ENCODE measurements around the gene DGAT2.
"Not testable (repeated sequence)": the region's sequence is repeated elsewhere in the genome, so short reads cannot be mapped to it uniquely, and the experiment has no call there.

DGAT2 gene, protein sequence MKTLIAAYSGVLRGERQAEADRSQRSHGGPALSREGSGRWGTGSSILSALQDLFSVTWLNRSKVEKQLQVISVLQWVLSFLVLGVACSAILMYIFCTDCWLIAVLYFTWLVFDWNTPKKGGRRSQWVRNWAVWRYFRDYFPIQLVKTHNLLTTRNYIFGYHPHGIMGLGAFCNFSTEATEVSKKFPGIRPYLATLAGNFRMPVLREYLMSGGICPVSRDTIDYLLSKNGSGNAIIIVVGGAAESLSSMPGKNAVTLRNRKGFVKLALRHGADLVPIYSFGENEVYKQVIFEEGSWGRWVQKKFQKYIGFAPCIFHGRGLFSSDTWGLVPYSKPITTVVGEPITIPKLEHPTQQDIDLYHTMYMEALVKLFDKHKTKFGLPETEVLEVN

DNA sequence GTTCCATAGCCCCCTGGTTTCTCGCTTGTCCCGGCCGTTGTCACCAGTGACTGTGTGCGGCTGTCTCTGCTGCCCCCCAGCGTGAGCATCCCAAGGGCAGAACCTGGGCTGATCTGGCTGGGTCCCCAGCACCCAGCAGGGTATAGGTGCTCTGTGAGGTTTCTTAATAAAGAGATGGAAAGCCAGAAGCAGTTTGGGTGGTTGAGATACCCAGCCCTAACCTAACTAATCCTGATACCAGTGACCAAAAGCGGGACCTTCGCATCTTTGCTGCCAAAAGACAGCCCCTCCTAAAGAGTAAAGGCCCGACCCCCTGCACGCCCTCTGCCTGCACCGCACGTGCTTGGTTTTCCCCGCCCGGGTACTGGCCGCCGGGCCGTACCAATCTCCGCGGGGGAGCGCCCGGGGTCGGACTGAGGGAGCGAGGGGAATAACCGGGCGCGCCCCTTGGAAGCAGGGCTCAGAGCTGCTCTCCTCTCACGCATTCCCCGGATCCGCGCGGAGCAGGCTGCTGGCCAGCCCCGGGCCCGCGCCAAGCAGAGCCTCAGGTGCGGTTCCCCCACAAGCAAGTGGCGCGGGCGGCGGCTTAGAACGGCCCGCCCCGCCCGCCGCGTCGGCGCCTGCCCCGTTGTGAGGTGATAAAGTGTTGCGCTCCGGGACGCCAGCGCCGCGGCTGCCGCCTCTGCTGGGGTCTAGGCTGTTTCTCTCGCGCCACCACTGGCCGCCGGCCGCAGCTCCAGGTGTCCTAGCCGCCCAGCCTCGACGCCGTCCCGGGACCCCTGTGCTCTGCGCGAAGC, at the start of gene DGAT2:
Gene DGAT2, plus strand, starts transcription at position 667 of the 797 bp plus-strand sequence. CDS start 214 bp downstream, outside the sequence.
- peak; percentile 38 for DNase-seq (ENCODE audit: low read depth)

DNA sequence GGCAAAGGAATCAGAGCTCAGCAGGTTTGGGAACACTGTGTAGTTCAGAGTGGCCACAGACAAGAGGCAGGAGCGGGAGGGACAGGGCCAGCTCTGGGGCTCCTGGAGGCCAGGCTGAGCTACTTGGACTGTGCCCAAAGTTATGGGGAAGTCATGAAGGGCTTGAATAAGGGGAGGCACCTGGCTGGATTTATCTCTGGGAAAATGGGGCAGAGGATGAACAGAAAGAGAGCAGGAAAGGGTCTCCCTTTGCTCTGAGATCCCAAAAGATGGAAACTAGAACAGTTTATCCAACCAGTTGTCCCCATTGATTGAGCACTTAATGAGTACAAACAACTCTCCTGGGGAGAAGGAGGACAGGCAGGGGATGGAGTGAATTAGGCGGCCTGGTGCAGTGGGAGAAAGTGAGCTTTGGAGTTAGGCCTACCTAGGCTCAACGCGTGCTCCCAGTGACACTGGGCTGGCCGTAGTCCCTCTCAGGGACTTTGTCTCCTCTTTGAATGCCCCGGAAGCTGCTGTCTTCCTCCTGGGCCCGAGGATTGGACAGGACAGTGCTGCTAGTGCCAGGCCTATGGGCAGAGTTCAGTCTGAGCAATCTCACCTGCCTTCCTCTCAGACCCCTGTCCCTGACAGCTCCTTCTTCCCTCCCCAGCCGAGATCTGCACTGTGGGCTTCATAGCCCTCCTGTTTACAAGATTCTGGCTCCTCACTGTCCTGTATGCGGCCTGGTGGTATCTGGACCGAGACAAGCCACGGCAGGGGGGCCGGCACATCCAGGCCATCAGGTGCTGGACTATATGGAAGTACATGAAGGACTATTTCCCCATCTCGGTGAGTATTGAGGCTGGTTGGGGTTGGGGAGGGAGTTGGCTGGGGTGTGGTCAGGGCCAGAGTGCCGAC, 49.0 kb upstream of the DGAT2 start:
- no peak for DNase-seq (ENCODE audit: low read depth)

DNA sequence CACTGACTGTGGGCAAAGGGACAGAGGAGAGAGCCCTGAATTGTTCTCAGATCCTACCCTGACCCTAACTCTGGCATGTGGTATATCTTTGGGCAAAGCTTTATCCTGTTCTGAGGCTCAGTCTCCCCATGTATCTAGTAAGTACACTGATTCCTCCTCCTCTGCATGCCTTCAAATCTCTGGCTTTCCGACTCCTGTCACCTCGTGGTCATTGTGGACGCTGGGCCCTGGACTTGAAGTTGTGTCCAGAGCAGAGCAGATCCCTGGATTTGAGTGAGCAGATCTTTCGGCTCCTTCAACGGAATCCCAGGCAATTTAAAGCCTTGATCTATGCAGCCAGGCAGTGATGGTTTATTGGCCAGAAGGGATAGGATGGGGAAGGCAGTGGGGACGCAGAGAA, 47.9 kb upstream of the DGAT2 start:
- DNase-seq (ENCODE audit: low read depth) = no peak

DNA sequence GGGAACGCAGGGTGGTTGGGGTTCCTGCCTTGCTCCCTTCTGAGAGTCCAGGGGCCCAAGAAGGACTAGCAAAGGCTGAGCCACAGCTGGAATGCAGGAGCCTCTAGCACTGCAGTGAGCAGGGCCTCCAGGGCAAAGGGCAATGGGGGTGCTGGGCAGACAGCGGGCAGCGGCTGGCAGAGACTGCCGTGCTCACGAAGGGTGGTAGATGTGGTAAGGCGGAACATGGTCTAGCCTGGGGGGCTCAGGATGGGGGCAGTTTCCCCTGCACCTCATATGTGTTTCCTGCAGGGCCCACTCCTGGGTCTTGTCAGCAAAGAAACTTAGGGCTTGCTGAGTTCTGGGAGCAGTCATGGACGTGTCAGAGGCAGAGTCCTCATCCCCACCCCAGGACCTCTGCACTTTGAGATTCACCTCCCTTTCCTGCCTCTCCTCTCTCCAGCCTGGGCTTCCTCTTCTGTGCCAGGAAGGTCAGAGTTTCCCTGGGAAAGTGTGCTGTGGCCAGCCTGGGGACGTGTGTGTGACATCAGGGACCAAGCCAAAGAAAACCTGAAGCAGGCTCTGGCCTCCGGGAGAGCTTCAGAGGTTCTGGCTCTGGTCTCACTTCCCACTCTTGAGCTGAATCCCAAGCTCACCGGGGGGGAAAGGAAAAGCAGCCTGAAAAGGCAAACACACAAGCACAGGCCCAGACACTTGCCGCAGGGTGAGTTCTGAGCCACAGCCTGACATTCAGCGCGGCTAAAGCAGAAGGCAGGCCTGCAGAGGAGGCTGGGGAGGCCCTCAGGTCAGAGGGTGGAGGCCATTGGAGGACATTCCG, 46.5 kb upstream of the DGAT2 start:
- DNase-seq (ENCODE audit: low read depth) = no peak

DNA sequence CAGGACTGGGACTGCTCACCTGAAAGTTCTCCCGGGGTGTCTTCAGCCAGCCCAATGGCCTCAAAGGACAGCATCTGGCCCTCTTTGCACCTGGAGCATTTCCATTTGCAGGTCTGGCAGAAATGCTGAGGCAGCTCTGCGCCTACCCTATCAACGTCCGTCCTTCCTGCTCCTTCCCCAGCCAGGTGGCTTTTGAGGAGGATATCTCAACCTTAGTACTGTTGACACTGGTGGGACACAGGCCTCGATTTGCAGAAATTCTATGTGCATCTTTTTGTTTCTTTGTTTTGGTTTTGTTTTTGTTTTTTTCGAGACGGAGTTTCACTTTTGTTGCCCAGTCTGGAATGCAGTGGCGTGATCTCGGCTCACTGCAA, 45.9 kb upstream of the DGAT2 start:
- no peak for DNase-seq (ENCODE audit: low read depth)

DNA sequence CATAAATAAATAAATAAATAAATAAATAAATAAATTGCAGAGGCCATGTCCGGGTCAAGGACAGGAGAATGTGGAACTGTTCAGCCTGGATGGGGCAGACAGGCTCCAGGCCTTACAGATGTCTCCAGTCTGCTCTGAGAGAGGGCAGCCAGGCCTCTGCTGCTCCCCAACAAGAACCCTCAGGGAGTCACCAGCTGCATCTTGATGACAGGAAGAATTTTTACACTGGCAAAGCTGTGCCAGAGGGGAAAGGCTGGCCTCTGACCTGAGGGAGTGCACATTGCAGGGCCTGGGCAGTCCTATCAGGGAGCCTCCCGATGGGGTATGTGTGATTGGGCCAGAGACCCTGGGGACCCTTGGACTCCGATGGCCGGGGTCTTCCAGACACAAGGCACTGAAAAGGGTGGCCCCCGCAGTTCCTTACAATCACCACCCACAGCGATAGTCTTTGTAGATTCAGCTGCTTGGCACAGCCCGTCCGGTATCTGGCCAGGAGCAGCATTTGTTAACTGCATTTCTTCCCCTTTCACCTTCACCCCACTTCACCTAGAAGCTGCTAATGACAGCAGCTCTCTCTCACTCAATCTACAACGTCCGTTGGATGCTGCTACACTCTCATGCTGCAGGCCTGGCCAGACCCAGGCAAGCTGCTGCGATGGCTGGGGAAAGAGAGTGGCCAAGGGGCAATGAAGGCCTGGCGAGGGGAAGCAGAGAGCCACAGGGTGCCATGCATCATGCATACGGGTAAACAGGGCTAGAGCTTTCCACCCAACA, 42.8 kb upstream of the DGAT2 start:
- DNase-seq (ENCODE audit: low read depth) = no peak

DNA sequence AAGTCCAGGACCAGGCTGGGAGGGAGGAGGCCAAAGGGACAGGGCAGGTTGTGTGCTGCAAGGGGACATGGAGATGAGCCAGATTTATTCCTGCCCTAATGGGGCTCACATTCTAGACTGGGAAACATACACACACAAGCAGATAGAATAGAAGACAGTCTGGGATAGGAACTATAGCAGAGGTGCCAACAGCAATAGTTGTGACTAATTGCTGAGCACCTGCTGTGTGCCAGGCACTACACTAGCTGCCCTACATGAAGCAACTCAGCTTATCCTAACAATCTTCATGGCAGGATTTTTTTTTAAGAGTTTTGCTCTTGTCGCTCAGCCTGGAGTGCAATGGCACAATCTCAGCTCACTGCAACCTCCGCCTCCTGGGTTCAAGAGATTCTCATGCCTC, 39.6 kb upstream of the DGAT2 start:
- DNase-seq (ENCODE audit: low read depth) = no peak

DNA sequence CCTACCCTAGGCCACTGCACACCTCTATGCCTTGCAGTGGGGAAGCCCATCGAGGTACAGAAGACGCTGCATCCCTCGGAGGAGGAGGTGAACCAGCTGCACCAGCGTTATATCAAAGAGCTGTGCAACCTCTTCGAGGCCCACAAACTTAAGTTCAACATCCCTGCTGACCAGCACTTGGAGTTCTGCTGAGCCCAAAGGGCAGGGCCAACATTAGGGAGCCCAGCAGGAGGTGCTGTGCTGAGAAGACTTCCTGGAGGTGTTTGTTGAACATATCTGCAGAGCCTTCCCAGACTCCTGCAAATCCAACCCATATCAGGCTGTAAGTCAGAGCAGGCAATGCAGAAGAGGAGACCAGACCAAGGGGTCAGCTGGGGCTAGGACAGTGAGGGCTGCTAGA, 37.5 kb upstream of the DGAT2 start:
- no peak for DNase-seq (ENCODE audit: low read depth)

DNA sequence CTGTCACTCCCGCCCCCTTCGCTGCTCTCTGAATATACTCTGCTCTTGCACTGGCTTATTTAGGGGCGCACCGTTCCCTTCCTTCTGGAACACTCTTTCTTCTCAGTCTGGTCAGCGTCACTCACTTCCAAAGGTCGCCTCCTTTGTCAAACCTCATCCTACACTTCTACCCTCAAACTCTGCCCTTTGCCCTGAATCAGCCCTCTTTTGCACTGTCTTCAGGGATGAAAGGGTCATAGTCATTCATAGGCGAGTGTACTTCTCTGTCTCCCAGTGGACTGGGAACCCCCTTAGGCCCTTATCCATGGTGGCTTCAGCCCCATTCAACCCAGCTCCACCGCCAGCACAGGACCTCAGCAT, 35.5 kb upstream of the DGAT2 start:
- no peak for DNase-seq (ENCODE audit: low read depth)

DNA sequence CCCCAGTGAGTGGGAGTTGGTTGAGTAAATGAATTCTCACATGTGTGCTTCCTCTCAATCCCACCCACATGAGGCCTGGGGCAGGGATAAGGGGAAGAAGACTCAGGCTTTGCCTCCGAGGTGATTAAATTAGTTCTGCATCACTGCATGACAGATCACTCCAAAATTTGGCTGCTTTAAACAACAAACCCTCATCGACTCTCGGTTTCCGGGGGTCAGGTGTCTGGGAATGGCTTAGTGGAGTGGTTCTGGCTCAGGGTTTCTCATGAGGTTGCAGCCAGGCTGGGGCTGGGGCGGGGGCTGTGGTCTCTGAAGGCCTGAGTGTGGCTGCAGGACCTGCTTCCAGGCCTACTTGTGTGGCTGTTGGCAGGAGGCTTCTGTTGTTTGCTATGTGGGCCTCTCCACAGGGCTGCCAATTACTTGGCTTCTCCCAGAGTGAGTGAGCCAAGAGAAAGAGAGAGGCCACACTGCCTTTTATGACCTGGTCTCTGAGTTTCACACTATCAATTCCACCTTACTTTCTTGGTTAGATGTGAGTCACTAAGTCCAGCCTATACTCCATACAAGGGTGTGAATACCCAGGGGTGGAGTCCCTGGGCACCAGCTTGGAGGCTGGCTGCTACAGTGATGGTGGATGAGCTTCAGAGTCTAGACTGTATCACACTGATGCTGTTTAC, 35.0 kb upstream of the DGAT2 start:
- DNase-seq (ENCODE audit: low read depth) = no peak

DNA sequence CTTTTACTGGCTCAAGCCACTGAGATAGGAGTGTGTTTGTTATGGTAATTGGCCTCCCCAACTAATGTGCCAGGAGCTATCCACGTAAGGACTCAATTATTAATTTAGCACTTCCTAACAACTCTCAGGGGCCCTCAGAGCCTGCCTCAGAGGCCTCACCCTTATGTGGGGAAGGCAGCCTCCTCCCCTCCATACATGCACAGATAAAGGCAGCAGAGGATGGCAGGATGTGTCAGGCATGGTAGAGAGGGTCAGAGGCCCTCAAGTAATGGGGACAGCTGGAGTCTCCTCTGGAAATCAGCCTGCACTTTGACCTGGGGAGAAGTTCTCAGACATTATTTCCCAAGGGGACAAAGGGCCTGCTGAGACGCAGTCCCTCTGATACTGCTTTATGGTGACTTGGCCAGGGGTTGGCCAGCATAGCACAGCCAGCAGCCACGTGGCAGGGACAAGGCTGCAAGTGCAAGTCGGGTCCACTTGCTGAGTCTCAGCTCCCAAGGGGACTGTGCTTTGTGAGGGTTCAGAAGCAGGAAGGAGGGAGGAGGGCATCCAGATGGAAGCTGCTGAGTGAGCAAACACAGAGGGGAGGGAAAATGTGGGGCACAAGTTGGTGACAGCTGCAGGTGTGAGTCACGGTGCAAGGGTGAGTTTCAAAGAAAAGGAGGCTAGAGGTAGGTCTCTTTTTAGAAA, 33.9 kb upstream of the DGAT2 start:
- DNase-seq (ENCODE audit: low read depth) = no peak

DNA sequence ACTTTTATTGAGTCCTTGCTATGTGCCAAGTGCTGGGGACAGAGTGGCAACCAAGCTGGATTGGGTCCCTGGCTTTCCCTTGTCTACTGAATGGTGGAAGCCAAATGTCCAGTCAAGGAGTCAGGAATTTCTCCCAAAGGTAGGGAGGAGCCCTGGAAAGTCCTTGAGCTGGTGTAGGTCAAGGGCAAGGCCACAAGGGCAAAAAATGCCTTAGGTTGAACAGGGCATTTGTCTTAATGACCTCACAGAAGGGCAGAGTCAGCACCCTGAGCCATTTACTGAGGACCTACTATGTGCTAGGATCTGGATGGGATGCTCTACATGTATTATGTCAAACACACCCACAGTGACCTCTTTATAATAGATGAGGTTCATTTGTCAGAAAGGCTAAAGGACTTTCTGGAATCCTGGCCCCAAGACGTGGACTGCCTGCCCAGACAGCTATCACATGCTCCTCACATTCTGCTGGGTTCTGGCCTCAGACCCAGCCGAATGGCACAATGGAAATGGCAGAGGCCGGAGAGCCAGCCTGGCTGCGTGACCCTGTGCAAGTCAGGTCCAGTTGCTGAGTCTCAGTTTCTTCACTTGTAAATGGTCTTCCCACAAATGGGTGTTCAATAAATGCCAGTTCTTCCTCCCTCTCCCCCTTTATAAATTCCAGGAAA, 33.3 kb upstream of the DGAT2 start:
- no peak for DNase-seq (ENCODE audit: low read depth)

DNA sequence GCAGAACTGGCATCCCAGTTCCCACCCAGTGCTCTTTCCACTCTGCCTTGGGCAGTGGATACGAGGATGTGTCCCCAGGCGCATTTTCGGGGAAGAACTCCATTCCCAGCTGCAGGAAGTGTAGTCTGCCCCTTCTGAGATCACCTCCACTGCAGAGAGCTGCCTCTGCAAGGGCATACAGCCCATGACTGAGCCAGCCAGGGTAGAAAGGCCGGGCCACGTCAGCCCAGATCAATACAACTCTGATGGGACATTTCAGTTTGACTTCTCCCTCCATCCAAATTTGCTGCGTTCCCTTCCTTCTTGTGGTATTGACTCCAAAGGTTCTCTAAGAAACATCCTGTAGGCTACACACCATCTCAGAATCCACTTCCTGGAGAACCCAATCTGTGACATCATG, 31.3 kb upstream of the DGAT2 start:
- no peak for DNase-seq (ENCODE audit: low read depth)

DNA sequence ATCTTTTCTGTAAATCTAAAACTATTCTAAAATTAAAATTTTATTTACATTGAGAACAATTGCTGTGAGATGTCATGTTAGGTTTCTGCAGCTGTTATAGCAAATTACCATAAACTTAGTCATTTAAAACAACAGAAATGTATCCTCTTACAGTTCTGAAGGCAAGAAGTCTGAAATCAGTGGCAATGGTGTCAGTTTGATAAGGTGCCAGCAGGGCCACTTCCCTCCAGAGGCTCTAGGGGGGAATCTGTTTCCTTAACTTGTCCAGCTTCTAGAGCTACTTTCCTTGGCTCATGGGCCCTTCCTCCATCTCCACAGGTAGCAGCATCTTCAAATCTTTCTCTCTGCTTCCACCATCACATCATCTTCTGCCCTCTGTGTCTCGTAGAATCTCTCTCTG, 27.9 kb upstream of the DGAT2 start:
- DNase-seq (ENCODE audit: low read depth) = no peak

DNA sequence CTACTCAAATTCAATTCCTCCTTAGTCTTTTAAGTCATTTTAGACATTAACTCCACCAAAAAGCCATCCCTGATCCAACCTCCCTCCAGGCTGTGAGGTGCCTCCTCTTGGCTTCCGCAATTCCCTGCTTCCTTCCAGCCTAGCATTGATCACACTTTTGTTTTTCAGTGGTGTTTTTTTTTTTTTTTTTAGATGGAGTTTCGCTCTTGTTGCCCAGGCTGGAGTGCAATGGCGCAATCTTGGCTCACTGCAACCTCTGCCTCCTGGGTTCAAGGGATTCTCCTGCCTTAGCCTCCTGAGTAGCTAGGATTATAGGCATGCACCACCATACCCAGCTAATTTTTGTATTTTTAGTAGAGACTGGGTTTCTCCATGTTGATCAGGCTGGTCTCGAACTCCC, 25.4 kb upstream of the DGAT2 start:
- DNase-seq (ENCODE audit: low read depth) = not testable (repeated sequence)

DNA sequence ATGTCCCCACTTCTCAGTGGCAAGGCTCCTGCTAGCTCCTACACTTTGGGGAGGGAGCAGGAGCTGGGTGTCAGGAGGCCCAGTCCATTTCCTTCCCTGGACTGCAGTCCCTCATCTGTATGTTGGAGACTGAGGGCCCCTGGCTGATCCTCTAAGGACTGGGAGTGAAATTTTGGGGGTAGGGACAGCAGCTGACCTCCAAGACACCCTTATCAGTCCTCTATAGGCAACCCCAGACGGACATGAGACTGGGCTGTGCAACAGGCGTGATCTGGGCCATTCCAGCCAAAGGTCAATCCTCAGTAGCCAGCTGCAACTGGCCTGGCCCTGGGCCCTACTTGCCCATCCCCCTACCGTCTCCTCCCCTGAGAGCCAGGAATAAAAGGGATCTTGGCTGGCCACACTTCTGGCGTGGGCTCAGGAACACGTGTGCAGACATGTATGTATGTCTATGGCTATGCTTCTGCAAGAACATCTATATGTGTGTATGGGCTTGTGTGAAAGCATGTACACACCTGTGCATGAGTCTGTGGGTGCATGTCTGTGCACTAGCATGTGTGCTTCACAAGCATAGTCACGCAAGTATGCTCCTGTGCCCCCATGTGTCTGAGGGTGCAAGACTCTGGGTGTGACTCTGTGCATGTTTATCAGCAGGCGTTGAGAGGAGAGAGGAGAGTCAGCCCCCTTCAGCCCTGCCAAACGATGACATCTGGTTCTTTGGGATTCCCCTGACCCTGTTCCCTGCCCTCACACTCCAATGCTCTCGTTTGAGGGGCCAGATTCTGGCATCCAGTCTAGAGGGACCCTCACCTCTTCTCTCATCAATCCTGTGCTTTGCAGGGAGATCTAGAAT, 24.6 kb upstream of the DGAT2 start:
- no peak for DNase-seq (ENCODE audit: low read depth)

DNA sequence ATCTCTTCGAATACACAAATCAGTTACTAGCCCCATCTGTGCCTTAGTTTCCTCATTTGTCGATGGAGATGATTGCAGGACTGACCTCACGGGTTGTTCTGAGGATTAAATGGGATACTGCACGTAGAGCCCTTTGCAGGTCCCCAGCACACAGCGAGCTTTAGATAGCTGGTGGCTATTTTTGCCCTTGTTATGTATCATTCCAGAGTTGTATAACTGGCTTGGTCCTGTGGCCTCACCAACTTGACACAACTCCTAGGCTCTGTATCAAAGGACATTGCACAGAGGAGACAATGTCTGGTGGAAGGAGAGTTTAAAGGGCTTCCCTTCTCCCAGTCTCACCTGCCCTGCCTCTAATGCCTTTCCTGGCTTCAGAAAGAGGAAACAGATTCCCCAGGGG, 22.8 kb upstream of the DGAT2 start:
- DNase-seq (ENCODE audit: low read depth) = no peak

DNA sequence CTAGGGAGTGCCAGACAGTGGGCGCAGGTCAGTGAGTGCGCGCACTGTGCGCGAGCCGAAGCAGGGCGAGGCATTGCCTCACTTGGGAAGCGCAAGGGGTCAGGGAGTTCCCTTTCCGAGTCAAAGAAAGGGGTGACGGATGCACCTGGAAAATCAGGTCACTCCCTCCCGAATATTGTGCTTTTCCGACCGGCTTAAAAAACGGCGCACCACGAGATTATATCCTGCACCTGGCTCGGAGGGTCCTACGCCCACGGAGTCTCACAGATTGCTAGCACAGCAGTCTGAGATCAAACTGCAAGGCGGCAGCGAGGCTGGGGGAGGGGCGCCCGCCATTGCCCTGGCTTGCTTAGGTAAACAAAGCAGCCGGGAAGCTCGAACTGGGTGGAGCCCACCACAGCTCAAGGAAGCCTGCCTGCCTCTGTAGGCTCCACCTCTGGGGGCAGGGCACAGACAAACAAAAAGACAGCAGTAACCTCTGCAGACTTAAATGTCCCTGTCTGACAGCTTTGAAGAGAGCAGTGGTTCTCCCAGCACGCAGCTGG, 19.8 kb upstream of the DGAT2 start:
- DNase-seq (ENCODE audit: low read depth) = not testable (repeated sequence)

All from HS-5 (cell line).